Cardiac fibroblast (primary cell): ENCODE data around the gene ATP7B.

ENCODE experiments used
- DNase-seq, 2 donors: peaks; one replicate each; pipeline versions ENCODE4 v3.0.0 to v3.0.0-alpha.2; 2010; ENCODE audit warnings: low read depth in 2 of 2
- H3K4me3 ChIP-seq, 2 donors: replicated peaks in 1 of 2; 1 replicate in 1 of 2; 2 replicates in 1 of 2; pipeline ENCODE4 v1.5.1; 2011; ENCODE audit warnings: low read depth in 2 of 2, low read length in 2 of 2, mild to moderate bottlenecking in 2 of 2, moderate library complexity in 1 of 2
- TF ChIP-seq, protein P1 (sequence below): IDR thresholded peaks from one replicate; pipeline ENCODE4 v1.5.1; 2011; ENCODE audit warnings: low read depth, mild to moderate bottlenecking, low read length, inconsistent platforms

The ATP7B gene

DNA sequence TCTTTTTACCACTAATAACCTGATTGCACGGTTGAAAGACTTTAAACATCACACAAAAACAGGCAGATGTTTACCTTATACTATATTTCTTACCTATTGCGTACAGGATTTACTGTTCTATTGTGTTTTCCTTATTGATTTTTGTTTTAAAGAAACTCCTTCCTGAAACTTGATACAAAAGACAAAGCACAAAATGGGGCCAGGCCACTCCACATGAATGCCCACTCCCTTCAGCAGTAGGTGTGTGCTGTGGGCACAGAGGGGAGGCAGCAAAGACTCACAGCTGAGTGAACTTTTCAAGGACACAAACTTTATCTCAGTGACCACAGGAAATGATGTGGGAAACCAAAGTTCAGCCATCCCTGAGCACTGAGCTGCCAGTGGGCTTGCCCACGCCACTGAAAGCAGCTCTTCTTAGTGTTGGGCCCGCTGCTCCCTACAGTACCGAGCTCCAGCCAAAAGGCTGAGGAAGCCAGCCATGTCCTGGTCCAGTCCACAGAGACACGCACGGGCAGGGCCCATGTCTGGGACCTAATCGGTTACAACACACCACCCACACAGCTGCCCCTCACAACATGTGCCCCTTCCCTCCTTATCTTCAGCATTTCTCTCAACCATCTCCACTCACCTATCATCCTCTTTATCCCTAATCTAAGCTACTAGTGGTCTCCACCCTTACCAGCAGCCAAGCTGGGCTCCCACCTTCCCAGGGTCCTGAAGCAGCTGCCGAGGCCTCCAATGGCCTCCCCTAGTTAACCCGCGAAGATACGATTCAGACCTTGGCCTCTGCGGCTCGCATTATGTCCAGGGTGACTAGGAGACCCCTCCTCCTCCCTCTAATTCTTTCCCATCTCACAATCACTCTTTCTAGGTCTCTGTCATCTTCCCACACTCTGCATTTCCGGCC is 39.5 kb downstream of the ATP7B start:
- no peak overlapping the region for H3K4me3 ChIP-seq
- DNase-seq = no peak
- TF ChIP-seq, protein P1, sequence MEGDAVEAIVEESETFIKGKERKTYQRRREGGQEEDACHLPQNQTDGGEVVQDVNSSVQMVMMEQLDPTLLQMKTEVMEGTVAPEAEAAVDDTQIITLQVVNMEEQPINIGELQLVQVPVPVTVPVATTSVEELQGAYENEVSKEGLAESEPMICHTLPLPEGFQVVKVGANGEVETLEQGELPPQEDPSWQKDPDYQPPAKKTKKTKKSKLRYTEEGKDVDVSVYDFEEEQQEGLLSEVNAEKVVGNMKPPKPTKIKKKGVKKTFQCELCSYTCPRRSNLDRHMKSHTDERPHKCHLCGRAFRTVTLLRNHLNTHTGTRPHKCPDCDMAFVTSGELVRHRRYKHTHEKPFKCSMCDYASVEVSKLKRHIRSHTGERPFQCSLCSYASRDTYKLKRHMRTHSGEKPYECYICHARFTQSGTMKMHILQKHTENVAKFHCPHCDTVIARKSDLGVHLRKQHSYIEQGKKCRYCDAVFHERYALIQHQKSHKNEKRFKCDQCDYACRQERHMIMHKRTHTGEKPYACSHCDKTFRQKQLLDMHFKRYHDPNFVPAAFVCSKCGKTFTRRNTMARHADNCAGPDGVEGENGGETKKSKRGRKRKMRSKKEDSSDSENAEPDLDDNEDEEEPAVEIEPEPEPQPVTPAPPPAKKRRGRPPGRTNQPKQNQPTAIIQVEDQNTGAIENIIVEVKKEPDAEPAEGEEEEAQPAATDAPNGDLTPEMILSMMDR = no peak

DNA sequence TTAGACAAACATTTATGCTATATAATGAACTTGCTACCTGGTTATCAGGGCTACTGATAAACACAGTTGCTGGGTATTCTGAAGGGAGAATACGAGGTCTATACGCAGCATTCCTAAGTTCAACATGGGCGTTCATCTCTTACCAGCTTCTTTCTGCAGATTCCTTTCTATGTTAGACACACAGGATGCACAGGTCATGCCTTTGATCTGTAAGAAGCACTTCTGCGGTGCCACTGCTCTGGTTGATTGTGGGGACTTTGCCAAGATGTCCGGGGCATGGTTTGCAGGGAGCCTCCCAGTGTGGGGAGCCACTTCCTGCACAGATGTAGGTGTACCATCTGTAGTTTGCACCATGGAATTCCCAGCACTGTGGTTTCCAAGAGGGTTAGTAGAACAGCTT is 40.9 kb downstream of the ATP7B start:
- no peak for DNase-seq
- no peak overlapping the region for H3K4me3 ChIP-seq
- TF ChIP-seq, protein P1 = no peak

GRCh38 chr13:51967482-51968446 is 43.5 kb downstream of the ATP7B start:
- no peak for DNase-seq
- no peak overlapping the region for H3K4me3 ChIP-seq

GRCh38 chr13:51966186-51966585 is 45.1 kb downstream of the ATP7B start:
- DNase-seq = no peak
- TF ChIP-seq, protein P1 = no peak
- H3K4me3 ChIP-seq = no peak overlapping the region

More at GRCh38 chr13:51967482-51968446, 43.5 kb downstream of the ATP7B start:
- TF ChIP-seq, protein P1 = no peak

- H3K4me3 ChIP-seq = no peak overlapping the region
- DNase-seq = no peak
- TF ChIP-seq, protein P1 = no peak
These were observed 49.5 kb downstream of the ATP7B start for GRCh38 chr13:51961493-51962403.

GRCh38 chr13:51960766-51961165 is 50.5 kb downstream of the ATP7B start:
- TF ChIP-seq, protein P1 = no peak
- no peak overlapping the region for H3K4me3 ChIP-seq
- DNase-seq = no peak
